HG03565 (cell line): Measurements from ENCODE around the gene ZNF680.
"Not testable (repeated sequence)": the region's sequence is repeated elsewhere in the genome, so short reads cannot be mapped to it uniquely, and the experiment has no call there.

Experiments used
- ATAC-seq: cut with Tn5 transposase; IDR thresholded peaks from one replicate; pipeline ENCODE4 v1.9.1; 2021; ENCODE audit warnings: mild to moderate bottlenecking, moderate library complexity; ENCODE audit not compliant: unreplicated experiment

ZNF680 gene

GRCh38 chr7:64562626-64563278, at the start of gene ZNF680:
ZNF680 (minus strand) TSS chr7:64563071; CDS start chr7:64562954, 117 bp downstream.
- ATAC-seq = peak; percentile 99

GRCh38 chr7:64612452-64612851, 49.6 kb upstream of the ZNF680 start:
- no peak for ATAC-seq

GRCh38 chr7:64611717-64612116, 48.8 kb upstream of the ZNF680 start:
- ATAC-seq = no peak

GRCh38 chr7:64610997-64611396, 48.1 kb upstream of the ZNF680 start:
- no peak for ATAC-seq

- no peak for ATAC-seq
Observed at GRCh38 chr7:64608116-64608910, 45.4 kb upstream of the ZNF680 start.

GRCh38 chr7:64606385-64606784, 43.5 kb upstream of the ZNF680 start:
- no peak for ATAC-seq

GRCh38 chr7:64603271-64603670, 40.4 kb upstream of the ZNF680 start:
- ATAC-seq = no peak

GRCh38 chr7:64602518-64602917, 39.6 kb upstream of the ZNF680 start:
- ATAC-seq = no peak

- ATAC-seq = no peak
Observed at GRCh38 chr7:64602086-64602485, 39.2 kb upstream of the ZNF680 start.

- ATAC-seq = no peak
Observed at GRCh38 chr7:64599359-64599758, 36.5 kb upstream of the ZNF680 start.

- no peak for ATAC-seq
Observed at GRCh38 chr7:64590971-64591370, 28.1 kb upstream of the ZNF680 start.

- ATAC-seq = no peak
Observed at GRCh38 chr7:64581926-64582894, 19.3 kb upstream of the ZNF680 start.

- ATAC-seq = no peak
Observed at GRCh38 chr7:64581391-64581790, 18.5 kb upstream of the ZNF680 start.

- no peak for ATAC-seq
Observed at GRCh38 chr7:64574540-64575099, 11.7 kb upstream of the ZNF680 start.

GRCh38 chr7:64570284-64570605, 7.4 kb upstream of the ZNF680 start:
- ATAC-seq = not testable (repeated sequence)

- not testable (repeated sequence) for ATAC-seq
Observed at GRCh38 chr7:64569372-64570283, 6.8 kb upstream of the ZNF680 start.

GRCh38 chr7:64562256-64562625, 630 bp downstream of the ZNF680 start:
- ATAC-seq = no peak

GRCh38 chr7:64559206-64559605, 3.7 kb downstream of the ZNF680 start:
- no peak for ATAC-seq

- no peak for ATAC-seq
Observed at GRCh38 chr7:64558781-64559180, 4.1 kb downstream of the ZNF680 start.

- ATAC-seq = no peak
Observed at GRCh38 chr7:64558323-64558705, 4.6 kb downstream of the ZNF680 start.
